Liver (tissue), 3 donors: Measurements from ENCODE around the gene NSMCE4A.

Source experiments
- CTCF ChIP-seq: fragments of 150-350 bp; IDR thresholded peaks from 2 replicates; pipeline ENCODE4 v1.5.1; 2017; ENCODE audit warnings: improper control_type of control experiment, low read depth, low read length; ENCODE audit not compliant: missing input control
- EGR1 ChIP-seq, 2 donors: IDR thresholded peaks; 2 replicates each; pipeline ENCODE4 v1.6.1; 2016 to 2018; ENCODE audit warnings: antibody characterized with exemption in 2 of 2, low read depth in 2 of 2
- GABPA ChIP-seq, 2 donors: IDR thresholded peaks in 1 of 2; conservative IDR thresholded peaks in 1 of 2; 2 replicates each; pipeline ENCODE4 v1.6.1; 2016; ENCODE audit warnings: antibody characterized with exemption in 2 of 2, mild to moderate bottlenecking in 1 of 2, moderate library complexity in 1 of 2
- MAX ChIP-seq: IDR thresholded peaks from 2 replicates; pipeline ENCODE4 v1.6.1; 2016; ENCODE audit warnings: antibody characterized with exemption
- NR2F2 ChIP-seq: IDR thresholded peaks from 2 replicates; pipeline ENCODE4 v1.6.1; 2016; ENCODE audit warnings: antibody characterized with exemption
- RAD21 ChIP-seq, 2 donors: IDR thresholded peaks; 2 replicates each; pipeline ENCODE4 v1.6.1; 2016; ENCODE audit warnings: antibody characterized with exemption in 2 of 2, mild to moderate bottlenecking in 2 of 2
- REST ChIP-seq: IDR thresholded peaks from 2 replicates; pipeline ENCODE4 v1.6.1; 2016; ENCODE audit warnings: antibody characterized with exemption, mild to moderate bottlenecking
- RXRA ChIP-seq, 2 donors: IDR thresholded peaks; 2 replicates each; pipeline ENCODE4 v1.6.1; 2017 to 2018; ENCODE audit warnings: antibody characterized with exemption in 2 of 2, mild to moderate bottlenecking in 1 of 2
- TAF1 ChIP-seq: conservative IDR thresholded peaks from 2 replicates; pipeline ENCODE4 v1.6.1; 2016; ENCODE audit warnings: antibody characterized with exemption, mild to moderate bottlenecking
- donor health status: healthy.
- donor health status: healthy.

- TF ChIP-seq EGR1 (IDR thresholded peaks at IDR 0.05; ENCODE audit: low read depth in 2 of 2): no peak
- TF ChIP-seq GABPA (IDR thresholded peaks at IDR 0.05 in 1 of 2, conservative IDR thresholded peaks at IDR 0.05 in 1 of 2): no peak
- no peak for TF ChIP-seq CTCF
- TF ChIP-seq RAD21 (IDR thresholded peaks at IDR 0.05): no peak
- no peak for TF ChIP-seq MAX
- no peak for TF ChIP-seq TAF1
- TF ChIP-seq RXRA (IDR thresholded peaks at IDR 0.05): no peak
- no peak for TF ChIP-seq REST
- no peak for TF ChIP-seq NR2F2
These were observed 27.4 kb downstream of the NSMCE4A start for GRCh38 chr10:121947343-121948330.
